AG09309 (cell line): ENCODE data around the gene NPW.
"Not testable (repeated sequence)": the region's sequence is repeated elsewhere in the genome, so short reads cannot be mapped to it uniquely, and the experiment has no call there.

Experiments
- DNase-seq: peaks from one replicate; pipeline ENCODE4 v3.0.0-alpha.2; 2010; ENCODE audit warnings: low read depth
- H3K4me3 ChIP-seq: 2 replicates; pipeline ENCODE4 v1.5.1; 2011; ENCODE audit warnings: mild to moderate bottlenecking, low read depth, low read length, moderate library complexity; ENCODE audit not compliant: control insufficient read depth
- TF ChIP-seq, protein P1 (sequence below): IDR thresholded peaks from 2 replicates; pipeline ENCODE4 v1.5.1; 2011; ENCODE audit warnings: mild to moderate bottlenecking, low read depth, low read length, inconsistent platforms; ENCODE audit not compliant: insufficient read depth, control insufficient read depth; ENCODE audit errors: missing control alignments

The NPW gene

GRCh38 chr16:2033057-2033908 is 13.7 kb downstream of the NPW start:
- H3K4me3 ChIP-seq = peak overlapping the region; percentile 57
- TF ChIP-seq, protein P1, sequence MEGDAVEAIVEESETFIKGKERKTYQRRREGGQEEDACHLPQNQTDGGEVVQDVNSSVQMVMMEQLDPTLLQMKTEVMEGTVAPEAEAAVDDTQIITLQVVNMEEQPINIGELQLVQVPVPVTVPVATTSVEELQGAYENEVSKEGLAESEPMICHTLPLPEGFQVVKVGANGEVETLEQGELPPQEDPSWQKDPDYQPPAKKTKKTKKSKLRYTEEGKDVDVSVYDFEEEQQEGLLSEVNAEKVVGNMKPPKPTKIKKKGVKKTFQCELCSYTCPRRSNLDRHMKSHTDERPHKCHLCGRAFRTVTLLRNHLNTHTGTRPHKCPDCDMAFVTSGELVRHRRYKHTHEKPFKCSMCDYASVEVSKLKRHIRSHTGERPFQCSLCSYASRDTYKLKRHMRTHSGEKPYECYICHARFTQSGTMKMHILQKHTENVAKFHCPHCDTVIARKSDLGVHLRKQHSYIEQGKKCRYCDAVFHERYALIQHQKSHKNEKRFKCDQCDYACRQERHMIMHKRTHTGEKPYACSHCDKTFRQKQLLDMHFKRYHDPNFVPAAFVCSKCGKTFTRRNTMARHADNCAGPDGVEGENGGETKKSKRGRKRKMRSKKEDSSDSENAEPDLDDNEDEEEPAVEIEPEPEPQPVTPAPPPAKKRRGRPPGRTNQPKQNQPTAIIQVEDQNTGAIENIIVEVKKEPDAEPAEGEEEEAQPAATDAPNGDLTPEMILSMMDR = no peak
- DNase-seq = no peak

- not testable (repeated sequence) for DNase-seq
- peak overlapping the region; percentile 57 for H3K4me3 ChIP-seq
Observed at GRCh38 chr16:2033909-2034695, 14.5 kb downstream of the NPW start.

- TF ChIP-seq, protein P1 = no peak
- H3K4me3 ChIP-seq = peak overlapping the region; percentile 33
- DNase-seq = no peak
Observed at GRCh38 chr16:2034696-2035430, 15.3 kb downstream of the NPW start.

GRCh38 chr16:2035431-2036199 is 16.0 kb downstream of the NPW start:
- peak; percentile 57 for DNase-seq
- peak overlapping the region; percentile 33 for H3K4me3 ChIP-seq
- TF ChIP-seq, protein P1 = no peak

- TF ChIP-seq, protein P1 = no peak
- DNase-seq = no peak
- H3K4me3 ChIP-seq = peak overlapping the region; percentile 28
Observed at GRCh38 chr16:2036200-2036966, 16.8 kb downstream of the NPW start.

- no peak for DNase-seq
- TF ChIP-seq, protein P1 = no peak
- H3K4me3 ChIP-seq = no peak overlapping the region
Observed at GRCh38 chr16:2037115-2037514, 17.5 kb downstream of the NPW start.
